Endothelial cell of hepatic sinusoid (primary cell): ENCODE data around the gene PXYLP1.
"Not testable (repeated sequence)": the region's sequence is repeated elsewhere in the genome, so short reads cannot be mapped to it uniquely, and the experiment has no call there.

Experiments
- in situ Hi-C: cut with HindIII; loops from 2 replicates; pipeline ENCODE4 v1.10.0; 2017; ENCODE audit warnings: low sequenced_read_pairs

The PXYLP1 gene, protein sequence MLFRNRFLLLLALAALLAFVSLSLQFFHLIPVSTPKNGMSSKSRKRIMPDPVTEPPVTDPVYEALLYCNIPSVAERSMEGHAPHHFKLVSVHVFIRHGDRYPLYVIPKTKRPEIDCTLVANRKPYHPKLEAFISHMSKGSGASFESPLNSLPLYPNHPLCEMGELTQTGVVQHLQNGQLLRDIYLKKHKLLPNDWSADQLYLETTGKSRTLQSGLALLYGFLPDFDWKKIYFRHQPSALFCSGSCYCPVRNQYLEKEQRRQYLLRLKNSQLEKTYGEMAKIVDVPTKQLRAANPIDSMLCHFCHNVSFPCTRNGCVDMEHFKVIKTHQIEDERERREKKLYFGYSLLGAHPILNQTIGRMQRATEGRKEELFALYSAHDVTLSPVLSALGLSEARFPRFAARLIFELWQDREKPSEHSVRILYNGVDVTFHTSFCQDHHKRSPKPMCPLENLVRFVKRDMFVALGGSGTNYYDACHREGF

DNA sequence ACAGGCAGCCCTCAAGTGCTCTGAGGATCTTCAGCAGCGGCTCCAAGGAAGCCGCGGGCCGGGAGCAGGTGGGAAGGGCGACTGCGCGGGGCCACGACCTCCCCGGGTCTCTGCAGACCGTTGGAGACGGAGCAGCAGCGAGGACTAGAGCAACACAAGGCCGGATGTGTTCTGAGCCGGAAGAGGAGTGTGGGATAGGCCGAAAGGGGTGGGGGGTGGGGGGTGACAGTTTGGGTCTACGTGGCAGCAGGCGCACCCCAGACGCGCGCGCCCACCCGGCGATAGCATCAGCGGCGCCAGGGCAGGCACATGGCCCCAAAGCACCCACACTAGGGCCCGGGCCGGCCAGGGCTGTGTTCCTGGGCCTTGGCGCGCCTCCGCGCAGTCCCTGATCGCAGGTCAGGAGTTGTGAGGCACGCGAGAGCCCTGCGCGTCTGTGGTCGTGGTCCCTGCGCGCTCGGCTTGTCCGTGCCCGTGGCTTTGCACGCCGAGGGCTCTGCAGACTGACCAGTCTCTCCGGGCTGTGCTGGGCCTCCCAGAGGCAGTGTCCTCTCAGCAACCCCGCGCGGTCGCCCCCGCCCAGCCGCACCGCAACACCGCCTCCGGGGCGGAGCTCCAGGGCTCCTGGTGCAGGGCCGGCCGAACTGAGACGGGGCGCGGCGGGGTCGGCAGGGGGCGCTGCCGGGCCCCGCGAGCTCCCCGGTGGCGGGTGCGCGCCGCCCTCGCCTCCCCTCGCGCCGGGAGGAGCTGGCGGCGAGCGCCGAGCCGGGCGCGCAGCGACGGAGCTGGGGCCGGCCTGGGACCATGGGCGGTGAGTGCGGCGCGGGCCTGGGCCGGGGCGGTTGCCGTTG is at the start of gene PXYLP1:
PXYLP1 (plus strand) TSS at position 725 of the 851 bp plus-strand sequence. CDS start 28,351 bp downstream, outside the sequence.
- in situ Hi-C loops, result no loop called here

GRCh38 chr3:141183606-141184005 is 48.0 kb upstream of the PXYLP1 start:
- in situ Hi-C loops, result no loop called here

GRCh38 chr3:141184430-141184829 is 47.2 kb upstream of the PXYLP1 start:
- in situ Hi-C loops, result no loop called here

DNA sequence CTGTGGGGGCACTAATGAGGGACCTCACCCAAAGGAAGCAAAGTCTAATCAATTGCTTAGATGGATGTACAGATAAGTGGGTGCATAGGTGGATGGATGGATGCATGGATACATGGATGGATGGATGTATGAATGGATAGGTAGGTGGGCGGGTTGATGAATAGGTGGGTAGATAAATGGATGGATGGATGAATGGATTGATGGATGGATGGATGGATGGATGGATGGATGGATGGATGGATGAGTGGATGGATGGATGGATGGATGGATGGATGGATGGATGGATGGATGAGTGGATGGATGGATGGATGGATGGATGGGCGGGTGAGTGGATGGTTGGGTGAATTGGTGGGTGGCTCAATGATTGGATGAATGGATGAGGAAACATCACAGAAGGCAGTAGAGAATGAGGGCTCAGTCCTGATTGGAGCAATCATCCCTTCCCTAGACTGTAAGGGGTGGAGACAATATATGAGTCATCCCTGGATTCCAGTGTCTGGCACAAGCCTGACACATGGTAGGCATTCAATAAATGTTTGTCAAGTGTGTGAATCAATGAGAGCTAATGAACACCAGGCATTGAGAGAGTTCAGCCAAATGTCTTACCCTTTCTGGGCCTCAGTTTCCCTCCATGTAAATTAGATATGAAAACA is 40.4 kb upstream of the PXYLP1 start:
- in situ Hi-C loops, result no loop called here

DNA sequence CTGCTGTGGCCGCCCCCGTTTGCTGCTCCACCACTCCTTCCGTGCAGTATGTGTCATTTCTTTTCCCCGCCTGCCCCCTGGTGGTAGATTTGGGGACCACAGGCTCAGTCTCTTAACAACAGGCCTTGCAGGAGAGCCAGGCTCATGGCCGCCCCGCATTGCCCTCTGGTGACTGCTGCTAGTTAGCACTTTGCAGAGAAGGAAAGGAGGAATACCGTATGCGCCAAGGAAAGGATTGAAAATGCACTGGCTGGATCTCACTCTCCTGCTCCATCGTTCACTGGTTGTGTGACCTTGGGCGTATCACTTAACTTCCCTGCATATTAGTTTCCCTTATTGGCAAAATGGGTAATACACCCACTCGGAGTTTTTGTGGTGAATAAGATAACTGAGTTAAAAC is 39.3 kb upstream of the PXYLP1 start:
- in situ Hi-C loops, result no loop called here

GRCh38 chr3:141193066-141193830 is 38.4 kb upstream of the PXYLP1 start:
- in situ Hi-C loops, result no loop called here

DNA sequence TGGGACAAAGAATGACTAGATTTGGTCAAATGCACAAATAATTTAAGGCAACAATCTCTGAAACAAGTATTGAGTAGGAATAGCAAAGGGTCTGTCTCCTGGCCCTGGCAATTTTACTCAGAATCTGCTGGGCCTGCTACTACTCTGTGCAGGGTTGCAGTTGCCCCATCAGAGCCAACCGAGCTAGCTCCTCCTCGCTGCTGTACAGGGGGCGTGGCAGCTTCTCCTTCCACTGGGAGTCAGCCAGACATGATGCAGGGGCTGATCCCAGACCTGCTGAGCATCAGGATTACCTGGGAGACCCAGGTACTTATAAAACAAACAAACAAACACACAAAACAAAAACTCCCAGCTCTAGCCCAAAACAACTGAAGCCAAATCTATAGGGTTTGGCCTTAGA is 30.5 kb upstream of the PXYLP1 start:
- in situ Hi-C loops, result no loop called here

- in situ Hi-C loops, result no loop called here
These were observed 28.9 kb upstream of the PXYLP1 start for GRCh38 chr3:141202682-141203081.

GRCh38 chr3:141203866-141204265 is 27.8 kb upstream of the PXYLP1 start:
- in situ Hi-C loops, result no loop called here

DNA sequence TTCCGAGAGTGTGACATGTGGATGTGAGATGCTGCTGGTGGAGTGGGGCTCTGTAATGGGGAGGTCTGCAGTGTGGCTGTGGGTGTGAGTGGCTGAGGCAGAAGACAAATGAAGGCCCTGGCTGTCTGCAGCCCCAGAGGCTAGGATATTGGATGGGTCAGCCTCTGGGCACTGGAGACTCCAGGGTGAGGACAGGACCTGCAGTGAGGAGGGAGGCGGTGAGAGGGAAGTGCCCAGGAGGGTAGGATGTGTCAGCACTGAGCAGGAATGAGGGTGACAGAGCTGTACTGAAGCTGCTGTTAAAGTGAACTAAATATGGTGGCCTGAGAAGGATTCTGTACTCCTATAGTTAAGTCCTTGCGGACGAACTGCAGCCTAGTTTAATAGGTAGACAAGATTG is 27.3 kb upstream of the PXYLP1 start:
- in situ Hi-C loops, result no loop called here

DNA sequence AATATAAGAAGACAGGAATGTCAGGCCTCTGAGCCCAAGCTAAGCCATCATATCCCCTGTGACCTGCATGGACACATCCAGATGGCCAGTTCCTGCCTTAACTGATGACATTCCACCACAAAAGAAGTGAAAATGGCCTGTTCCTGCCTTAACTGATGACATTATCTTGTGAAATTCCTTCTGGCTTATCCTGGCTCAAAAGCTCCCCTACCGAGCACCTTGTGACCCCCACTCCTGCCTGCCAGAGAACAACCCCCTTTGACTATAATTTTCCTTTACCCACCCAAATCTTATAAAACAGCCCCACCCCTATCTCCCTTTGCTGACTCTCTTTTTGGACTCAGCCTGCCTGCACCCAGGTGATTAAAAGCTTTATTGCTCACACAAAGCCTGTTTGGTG is 20.3 kb upstream of the PXYLP1 start:
- in situ Hi-C loops, result not testable (repeated sequence)

DNA sequence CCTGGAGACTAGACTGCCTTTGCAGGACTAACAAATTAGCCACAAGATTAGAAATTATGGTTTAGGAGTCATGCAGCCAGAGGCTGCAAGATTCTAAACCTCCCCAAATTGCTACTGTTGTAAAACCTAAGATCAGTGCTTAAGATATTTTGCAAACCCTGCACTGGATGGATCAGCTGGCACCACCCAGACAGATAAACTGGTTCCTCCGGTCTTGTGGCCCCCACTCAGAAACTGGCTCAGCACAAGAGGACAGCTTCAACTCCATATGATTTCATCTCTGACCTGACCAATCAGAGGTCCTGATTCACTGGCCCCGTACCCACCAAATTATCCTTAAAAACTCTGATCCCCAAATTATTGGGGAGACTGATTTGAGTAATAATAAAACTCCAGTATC is 19.5 kb upstream of the PXYLP1 start:
- in situ Hi-C loops, result no loop called here

DNA sequence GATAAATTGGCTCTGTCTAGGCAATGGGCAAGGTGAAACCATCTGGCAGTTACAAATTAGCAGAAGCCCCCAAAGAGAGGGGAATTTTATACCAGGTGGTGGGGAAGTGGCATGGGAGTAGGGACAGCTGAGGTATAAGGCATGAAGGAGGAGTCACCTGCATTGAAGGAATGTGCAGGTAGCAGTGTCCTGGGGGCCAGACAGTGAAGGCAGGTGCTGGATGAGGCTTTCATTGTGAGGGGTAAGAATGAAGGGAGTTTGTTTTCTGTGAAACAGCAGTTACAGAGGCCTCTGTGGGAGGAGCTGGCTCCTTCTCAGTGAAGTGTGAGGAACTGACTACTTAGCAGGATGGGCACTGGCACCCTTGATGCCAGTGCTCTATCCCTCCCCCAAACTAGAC is 19.1 kb upstream of the PXYLP1 start:
- in situ Hi-C loops, result no loop called here

DNA sequence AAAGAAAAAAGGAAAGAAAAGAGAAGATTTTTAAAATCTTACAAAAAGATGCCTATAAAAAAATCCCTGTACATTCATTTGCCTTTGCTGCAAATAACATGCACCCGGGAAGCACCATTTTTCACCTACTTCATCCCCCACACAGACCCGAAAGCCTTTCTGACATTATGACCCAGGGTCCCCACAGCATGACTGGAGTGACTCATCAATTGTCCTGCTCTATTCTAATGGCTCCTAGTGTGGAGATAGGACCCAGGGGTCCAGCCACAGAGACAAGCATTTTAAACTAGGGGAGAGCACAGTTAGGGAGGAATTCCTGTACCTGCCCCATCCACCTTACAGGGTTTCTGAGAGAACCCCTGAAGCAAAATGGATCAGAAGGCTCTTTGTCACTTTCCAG is 14.7 kb upstream of the PXYLP1 start:
- in situ Hi-C loops, result no loop called here

- in situ Hi-C loops, result no loop called here
These were observed 14.2 kb upstream of the PXYLP1 start for GRCh38 chr3:141217389-141217788.

- in situ Hi-C loops, result no loop called here
These were observed 13.3 kb upstream of the PXYLP1 start for GRCh38 chr3:141218162-141218835.

- in situ Hi-C loops, result no loop called here
These were observed 12.7 kb upstream of the PXYLP1 start for GRCh38 chr3:141218926-141219325.

- in situ Hi-C loops, result no loop called here
These were observed 7.9 kb upstream of the PXYLP1 start for GRCh38 chr3:141223673-141224166.

DNA sequence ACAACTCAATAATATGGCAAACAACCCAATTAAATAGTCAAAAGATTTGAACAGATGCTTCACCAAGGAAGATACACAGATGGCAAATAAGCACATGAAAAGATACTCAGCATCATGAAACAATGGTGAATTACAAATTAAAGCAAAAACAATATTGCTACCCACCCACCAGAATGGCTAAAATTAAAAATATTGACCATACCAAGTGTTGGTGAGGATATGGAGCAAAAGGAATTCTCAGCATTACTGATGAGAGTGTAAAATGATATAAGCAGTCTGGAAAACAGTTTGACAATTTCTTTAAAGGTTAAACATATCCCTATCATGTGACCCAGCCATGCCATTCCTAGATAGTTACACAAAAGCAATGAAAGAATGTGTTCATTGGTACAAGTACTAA is 5.7 kb upstream of the PXYLP1 start:
- in situ Hi-C loops, result no loop called here

- in situ Hi-C loops, result no loop called here
These were observed 4.4 kb upstream of the PXYLP1 start for GRCh38 chr3:141227216-141227615.
